ENCODE data around the gene CX3CL1. TPM values are rescaled to one million over a fixed set of nuclear protein-coding genes. Genes with fewer than 3 reads are reported as not detected.
A peak's percentile ranks its signal among the peaks of the same experiment; 100 is the strongest.

Gene CX3CL1
- total RNA-seq, 1 experiment from 2014 or later = 1.7 TPM

DNA sequence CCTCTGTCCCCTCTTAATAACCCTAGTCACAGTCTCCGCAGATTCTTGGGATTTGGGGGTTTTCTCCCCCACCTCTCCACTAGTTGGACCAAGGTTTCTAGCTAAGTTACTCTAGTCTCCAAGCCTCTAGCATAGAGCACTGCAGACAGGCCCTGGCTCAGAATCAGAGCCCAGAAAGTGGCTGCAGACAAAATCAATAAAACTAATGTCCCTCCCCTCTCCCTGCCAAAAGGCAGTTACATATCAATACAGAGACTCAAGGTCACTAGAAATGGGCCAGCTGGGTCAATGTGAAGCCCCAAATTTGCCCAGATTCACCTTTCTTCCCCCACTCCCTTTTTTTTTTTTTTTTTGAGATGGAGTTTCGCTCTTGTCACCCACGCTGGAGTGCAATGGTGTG lies 8.1 kb upstream of the CX3CL1 start:
- Histone ChIP-seq H3K9ac (ENCODE audit: extremely low read depth, insufficient read length, low read length) (no peak overlapping the region), H2BK20ac (ENCODE audit: low read depth, low read length, poor library complexity, severe bottlenecking) (no peak overlapping the region), H2BK15ac (ENCODE audit: low read depth, low read length) (no peak overlapping the region), H3K4ac (ENCODE audit: low read depth, low read length) (no peak overlapping the region), H3K79me1 (ENCODE audit: insufficient read depth, low read depth, low read length, poor library complexity, severe bottlenecking) (no peaks in the 10 kb centered on the region), H3K23ac (ENCODE audit: insufficient read length, low read depth, low read length) (no peak overlapping the region), H3T11ph (ENCODE audit: low read length) (no peak overlapping the region), H3K56ac (ENCODE audit: insufficient read length, low read depth, low read length) (no peak overlapping the region), H4K8ac (replicated peaks; ENCODE audit: insufficient read length, low read depth, low read length) (no peak overlapping the region), H2AK5ac (ENCODE audit: insufficient read length, low read length) (no peak overlapping the region), H3K23me2 (ENCODE audit: insufficient read length, low read depth, low read length, poor library complexity, severe bottlenecking) (no peaks in the 10 kb centered on the region), H3K18ac (ENCODE audit: insufficient read length, low read depth, low read length) (no peak overlapping the region), H3K9me3 (ENCODE audit: control insufficient read depth, low read depth, low read length) (no peaks in the 10 kb centered on the region), H3K14ac (ENCODE audit: insufficient read depth, low read length) (no peak overlapping the region), H2BK120ac (ENCODE audit: low read depth, low read length, poor library complexity, severe bottlenecking) (no peak overlapping the region), H3K4me2 (ENCODE audit: insufficient read depth, insufficient read length, low read length) (no peak overlapping the region), H3K27me3 (ENCODE audit: insufficient read depth, low read length) (no peaks in the 10 kb centered on the region), H2AFZ (ENCODE audit: low read length) (no peak overlapping the region), H3K27ac (ENCODE audit: insufficient read length, low read depth, low read length) (no peak overlapping the region), H2BK5ac (ENCODE audit: insufficient read length, low read length) (no peak overlapping the region), H3K4me1 (ENCODE audit: insufficient read depth, low read length) (no peaks in the 10 kb centered on the region), H4K91ac (ENCODE audit: insufficient read length, low read depth, low read length) (no peak overlapping the region), H4K20me1 (ENCODE audit: control insufficient read depth, insufficient read depth, insufficient read length) (no peaks in the 10 kb centered on the region), H2BK12ac (ENCODE audit: insufficient read length, low read depth, low read length) (no peak overlapping the region), H4K5ac (ENCODE audit: insufficient read length, low read depth, low read length) (no peak overlapping the region), H3K79me2 (ENCODE audit: insufficient read depth, low read length) (no peaks in the 10 kb centered on the region)
- Mint-ChIP-seq H3K27me3 (ENCODE audit: low read depth) (peaks cover 9% of the 10 kb centered on the region), H3K36me3 (ENCODE audit: insufficient read depth in 1 of 3, low read depth in 3 of 3) (no peaks in the 10 kb centered on the region), H3K27ac (peak overlapping the region in 1 of 3 experiments; percentile 84; a peak in 1 of 7 replicates), H3K9me3 (no peaks in the 10 kb centered on the region), H3K4me3 (no peak overlapping the region), H3K4me1 (no peaks in the 10 kb centered on the region)
- TF ChIP-seq, protein P1, sequence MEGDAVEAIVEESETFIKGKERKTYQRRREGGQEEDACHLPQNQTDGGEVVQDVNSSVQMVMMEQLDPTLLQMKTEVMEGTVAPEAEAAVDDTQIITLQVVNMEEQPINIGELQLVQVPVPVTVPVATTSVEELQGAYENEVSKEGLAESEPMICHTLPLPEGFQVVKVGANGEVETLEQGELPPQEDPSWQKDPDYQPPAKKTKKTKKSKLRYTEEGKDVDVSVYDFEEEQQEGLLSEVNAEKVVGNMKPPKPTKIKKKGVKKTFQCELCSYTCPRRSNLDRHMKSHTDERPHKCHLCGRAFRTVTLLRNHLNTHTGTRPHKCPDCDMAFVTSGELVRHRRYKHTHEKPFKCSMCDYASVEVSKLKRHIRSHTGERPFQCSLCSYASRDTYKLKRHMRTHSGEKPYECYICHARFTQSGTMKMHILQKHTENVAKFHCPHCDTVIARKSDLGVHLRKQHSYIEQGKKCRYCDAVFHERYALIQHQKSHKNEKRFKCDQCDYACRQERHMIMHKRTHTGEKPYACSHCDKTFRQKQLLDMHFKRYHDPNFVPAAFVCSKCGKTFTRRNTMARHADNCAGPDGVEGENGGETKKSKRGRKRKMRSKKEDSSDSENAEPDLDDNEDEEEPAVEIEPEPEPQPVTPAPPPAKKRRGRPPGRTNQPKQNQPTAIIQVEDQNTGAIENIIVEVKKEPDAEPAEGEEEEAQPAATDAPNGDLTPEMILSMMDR (conservative IDR thresholded peaks at IDR 0.05) = no peak
- WGBS (ENCODE audit: extremely low coverage, insufficient read length, low lambda C conversion rate) = no CpG with 5 or more reads among the region's 3 CpGs
- DNase-seq = no peak

Measured in H9 (cell line).